Fibroblast of peridontal ligament (primary cell): ENCODE data around the gene MAPKAP1.
"Not testable (repeated sequence)": the region's sequence is repeated elsewhere in the genome, so short reads cannot be mapped to it uniquely, and the experiment has no call there.

Source experiments
- DNase-seq: peaks from one replicate; pipeline ENCODE4 v3.0.0-alpha.2; 2010; ENCODE audit errors: extremely low read depth

MAPKAP1 gene

GRCh38 chr9:125608489-125609224 is 98.4 kb downstream of the MAPKAP1 start:
- DNase-seq: peak; percentile 59

- DNase-seq: no peak
Observed at GRCh38 chr9:125604196-125604595, 102.8 kb downstream of the MAPKAP1 start.

GRCh38 chr9:125603478-125604021 is 103.5 kb downstream of the MAPKAP1 start:
- DNase-seq: no peak

- no peak for DNase-seq
Observed at GRCh38 chr9:125601961-125602360, 105.0 kb downstream of the MAPKAP1 start.

- no peak for DNase-seq
Observed at GRCh38 chr9:125600194-125600593, 106.8 kb downstream of the MAPKAP1 start.

- DNase-seq: no peak
Observed at GRCh38 chr9:125594223-125594610, 112.8 kb downstream of the MAPKAP1 start.

GRCh38 chr9:125593581-125594222 is 113.3 kb downstream of the MAPKAP1 start:
- DNase-seq: no peak

GRCh38 chr9:125591888-125592287 is 115.1 kb downstream of the MAPKAP1 start:
- no peak for DNase-seq

- DNase-seq: no peak
Observed at GRCh38 chr9:125591245-125591644, 115.8 kb downstream of the MAPKAP1 start.

- no peak for DNase-seq
Observed at GRCh38 chr9:125589287-125589686, 117.7 kb downstream of the MAPKAP1 start.

GRCh38 chr9:125587819-125588460 is 119.1 kb downstream of the MAPKAP1 start:
- DNase-seq: peak; percentile 51

GRCh38 chr9:125586172-125586511 is 120.9 kb downstream of the MAPKAP1 start:
- no peak for DNase-seq

GRCh38 chr9:125585503-125586171 is 121.4 kb downstream of the MAPKAP1 start:
- no peak for DNase-seq

- DNase-seq: no peak
Observed at GRCh38 chr9:125580701-125581286, 126.2 kb downstream of the MAPKAP1 start.

- no peak for DNase-seq
Observed at GRCh38 chr9:125579030-125579932, 127.7 kb downstream of the MAPKAP1 start.

- no peak for DNase-seq
Observed at GRCh38 chr9:125574126-125574877, 132.7 kb downstream of the MAPKAP1 start.

GRCh38 chr9:125572461-125572860 is 134.5 kb downstream of the MAPKAP1 start:
- not testable (repeated sequence) for DNase-seq

- DNase-seq: not testable (repeated sequence)
Observed at GRCh38 chr9:125571824-125572223, 135.2 kb downstream of the MAPKAP1 start.

GRCh38 chr9:125570246-125570645 is 136.8 kb downstream of the MAPKAP1 start:
- no peak for DNase-seq

- DNase-seq: peak; percentile 52
Observed at GRCh38 chr9:125568621-125569020, 138.4 kb downstream of the MAPKAP1 start.
